Measurements from ENCODE around the gene SLIT3.

The SLIT3 gene

DNA sequence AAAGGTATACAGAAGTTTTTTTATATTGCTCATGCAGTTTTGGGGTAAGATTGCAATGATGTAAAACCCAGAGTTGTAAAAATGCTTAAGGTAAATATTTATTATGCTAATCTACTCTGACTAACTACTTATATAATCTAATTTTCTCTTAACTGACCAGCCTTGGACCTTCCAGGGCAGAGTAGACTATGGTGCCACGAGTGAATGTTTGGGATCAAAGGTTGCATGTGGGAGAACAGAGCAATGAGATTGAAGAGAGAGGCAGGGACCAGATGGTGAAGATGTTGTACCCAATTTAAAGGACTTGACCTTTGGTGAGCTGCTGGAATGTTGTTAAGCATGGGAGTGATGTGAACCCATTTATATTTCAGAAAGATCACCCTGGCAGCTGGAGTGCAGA, 686.9 kb downstream of the SLIT3 start (continued):
- TF ChIP-seq ZBTB20 (tag by site-specific recombination; IDR thresholded peaks at IDR 0.05) (no peak), ZNF169 (tag by site-specific recombination; IDR thresholded peaks at IDR 0.05) (no peak), ZNF548 (tag by site-specific recombination; IDR thresholded peaks at IDR 0.05) (no peak), ZNF391 (tag by site-specific recombination; IDR thresholded peaks at IDR 0.05; ENCODE audit: borderline replicate concordance, low read depth) (no peak)

DNA sequence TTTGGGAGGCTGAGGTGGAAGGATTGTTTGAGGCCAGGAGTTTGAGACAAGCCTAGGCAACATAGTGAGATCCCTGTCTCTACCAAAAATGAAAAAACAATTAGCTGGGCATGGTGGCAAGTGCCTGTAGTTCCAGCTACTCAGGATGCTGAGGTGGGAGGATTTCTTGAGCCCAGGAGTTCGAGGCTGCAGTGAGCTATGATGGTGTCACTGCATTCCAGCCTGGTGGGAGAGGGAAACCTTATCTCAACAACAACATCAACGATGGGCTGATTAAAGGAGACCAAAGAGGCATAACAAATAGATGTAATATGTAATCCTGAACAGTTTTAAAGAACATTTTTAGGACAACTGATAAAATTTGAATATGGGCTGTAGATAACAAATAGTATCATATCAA, 687.5 kb downstream of the SLIT3 start:
- POLR2A ChIA-PET = no interaction called here
- CTCF ChIA-PET = no interaction called here
- Histone ChIP-seq H3K4me3 (ENCODE audit: low read depth, low read length) (no peak overlapping the region), H3K9me3 (ENCODE audit: control insufficient read depth, insufficient read depth, low read depth, low read length) (no peaks in the 10 kb centered on the region), H3K4me1 (ENCODE audit: control insufficient read depth, insufficient read depth, low read length) (no peaks in the 10 kb centered on the region), H3K36me3 (ENCODE audit: control insufficient read depth in 2 of 2, insufficient read depth in 1 of 2, low read length in 2 of 2) (no peaks in the 10 kb centered on the region), H3K27ac (ENCODE audit: extremely low read depth, low read depth, low read length) (no peak overlapping the region)
- TF ChIP-seq HOXA7 (CRISPR knock-in tag; IDR thresholded peaks at IDR 0.05; ENCODE audit: borderline replicate concordance) (no peak), GLIS1 (tag by site-specific recombination; IDR thresholded peaks at IDR 0.05) (peak; percentile 83)

- POLR2A ChIA-PET = no interaction called here
- no peak overlapping the region for H3K4me3 ChIP-seq (ENCODE audit: low read depth, low read length)
- no peak overlapping the region for H3K27ac ChIP-seq (ENCODE audit: extremely low read depth, low read depth, low read length)
- CTCF ChIA-PET = no interaction called here
- no peaks in the 10 kb centered on the region for H3K36me3 ChIP-seq (ENCODE audit: control insufficient read depth in 2 of 2, insufficient read depth in 1 of 2, low read length in 2 of 2)
- TF ChIP-seq, protein P1, sequence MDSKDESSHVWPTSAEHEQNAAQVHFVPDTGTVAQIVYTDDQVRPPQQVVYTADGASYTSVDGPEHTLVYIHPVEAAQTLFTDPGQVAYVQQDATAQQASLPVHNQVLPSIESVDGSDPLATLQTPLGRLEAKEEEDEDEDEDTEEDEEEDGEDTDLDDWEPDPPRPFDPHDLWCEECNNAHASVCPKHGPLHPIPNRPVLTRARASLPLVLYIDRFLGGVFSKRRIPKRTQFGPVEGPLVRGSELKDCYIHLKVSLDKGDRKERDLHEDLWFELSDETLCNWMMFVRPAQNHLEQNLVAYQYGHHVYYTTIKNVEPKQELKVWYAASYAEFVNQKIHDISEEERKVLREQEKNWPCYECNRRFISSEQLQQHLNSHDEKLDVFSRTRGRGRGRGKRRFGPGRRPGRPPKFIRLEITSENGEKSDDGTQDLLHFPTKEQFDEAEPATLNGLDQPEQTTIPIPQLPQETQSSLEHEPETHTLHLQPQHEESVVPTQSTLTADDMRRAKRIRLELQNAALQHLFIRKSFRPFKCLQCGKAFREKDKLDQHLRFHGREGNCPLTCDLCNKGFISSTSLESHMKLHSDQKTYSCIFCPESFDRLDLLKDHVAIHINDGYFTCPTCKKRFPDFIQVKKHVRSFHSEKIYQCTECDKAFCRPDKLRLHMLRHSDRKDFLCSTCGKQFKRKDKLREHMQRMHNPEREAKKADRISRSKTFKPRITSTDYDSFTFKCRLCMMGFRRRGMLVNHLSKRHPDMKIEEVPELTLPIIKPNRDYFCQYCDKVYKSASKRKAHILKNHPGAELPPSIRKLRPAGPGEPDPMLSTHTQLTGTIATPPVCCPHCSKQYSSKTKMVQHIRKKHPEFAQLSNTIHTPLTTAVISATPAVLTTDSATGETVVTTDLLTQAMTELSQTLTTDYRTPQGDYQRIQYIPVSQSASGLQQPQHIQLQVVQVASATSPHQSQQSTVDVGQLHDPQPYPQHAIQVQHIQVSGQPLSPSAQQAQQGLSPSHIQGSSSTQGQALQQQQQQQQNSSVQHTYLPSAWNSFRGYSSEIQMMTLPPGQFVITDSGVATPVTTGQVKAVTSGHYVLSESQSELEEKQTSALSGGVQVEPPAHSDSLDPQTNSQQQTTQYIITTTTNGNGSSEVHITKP (tag by site-specific recombination; IDR thresholded peaks at IDR 0.05) = peak; percentile 14; the same call in 1 of the 2 replicates
- TF ChIP-seq ZBTB1 (tag by site-specific recombination; IDR thresholded peaks at IDR 0.05) = no peak
- H3K9me3 ChIP-seq (ENCODE audit: control insufficient read depth, insufficient read depth, low read depth, low read length) = no peaks in the 10 kb centered on the region
- no peaks in the 10 kb centered on the region for H3K4me1 ChIP-seq (ENCODE audit: control insufficient read depth, insufficient read depth, low read length)
Measured at GRCh38 chr5:168612996-168613395, 687.9 kb downstream of the SLIT3 start.

GRCh38 chr5:168612123-168612522, 688.8 kb downstream of the SLIT3 start:
- ChIA-PET POLR2A (no interaction called here), CTCF (no interaction called here)

More at GRCh38 chr5:168612123-168612522, 688.8 kb downstream of the SLIT3 start:
- Histone ChIP-seq H3K4me3 (ENCODE audit: low read depth, low read length) (no peak overlapping the region), H3K9me3 (ENCODE audit: control insufficient read depth, insufficient read depth, low read depth, low read length) (no peaks in the 10 kb centered on the region), H3K4me1 (ENCODE audit: control insufficient read depth, insufficient read depth, low read length) (no peaks in the 10 kb centered on the region), H3K36me3 (ENCODE audit: control insufficient read depth in 2 of 2, insufficient read depth in 1 of 2, low read length in 2 of 2) (no peaks in the 10 kb centered on the region), H3K27ac (ENCODE audit: extremely low read depth, low read depth, low read length) (no peak overlapping the region)
- TF ChIP-seq ZNF768 (tag by site-specific recombination; IDR thresholded peaks at IDR 0.05) (no peak), TSHZ1 (tag by site-specific recombination; IDR thresholded peaks at IDR 0.05; ENCODE audit: borderline replicate concordance) (no peak), ZNF596 (tag by site-specific recombination; IDR thresholded peaks at IDR 0.05) (no peak), GLI2 (tag by site-specific recombination; IDR thresholded peaks at IDR 0.05; ENCODE audit: borderline replicate concordance, low read depth) (no peak), ZNF658 (tag by site-specific recombination; IDR thresholded peaks at IDR 0.05) (no peak), ZNF571 (tag by site-specific recombination; IDR thresholded peaks at IDR 0.05) (no peak), ZNF837 (tag by site-specific recombination; IDR thresholded peaks at IDR 0.05) (no peak), TCF7L2 (IDR thresholded peaks at IDR 0.05; ENCODE audit: borderline replicate concordance, low read depth, low read length) (no peak)
- TF ChIP-seq, protein P2, sequence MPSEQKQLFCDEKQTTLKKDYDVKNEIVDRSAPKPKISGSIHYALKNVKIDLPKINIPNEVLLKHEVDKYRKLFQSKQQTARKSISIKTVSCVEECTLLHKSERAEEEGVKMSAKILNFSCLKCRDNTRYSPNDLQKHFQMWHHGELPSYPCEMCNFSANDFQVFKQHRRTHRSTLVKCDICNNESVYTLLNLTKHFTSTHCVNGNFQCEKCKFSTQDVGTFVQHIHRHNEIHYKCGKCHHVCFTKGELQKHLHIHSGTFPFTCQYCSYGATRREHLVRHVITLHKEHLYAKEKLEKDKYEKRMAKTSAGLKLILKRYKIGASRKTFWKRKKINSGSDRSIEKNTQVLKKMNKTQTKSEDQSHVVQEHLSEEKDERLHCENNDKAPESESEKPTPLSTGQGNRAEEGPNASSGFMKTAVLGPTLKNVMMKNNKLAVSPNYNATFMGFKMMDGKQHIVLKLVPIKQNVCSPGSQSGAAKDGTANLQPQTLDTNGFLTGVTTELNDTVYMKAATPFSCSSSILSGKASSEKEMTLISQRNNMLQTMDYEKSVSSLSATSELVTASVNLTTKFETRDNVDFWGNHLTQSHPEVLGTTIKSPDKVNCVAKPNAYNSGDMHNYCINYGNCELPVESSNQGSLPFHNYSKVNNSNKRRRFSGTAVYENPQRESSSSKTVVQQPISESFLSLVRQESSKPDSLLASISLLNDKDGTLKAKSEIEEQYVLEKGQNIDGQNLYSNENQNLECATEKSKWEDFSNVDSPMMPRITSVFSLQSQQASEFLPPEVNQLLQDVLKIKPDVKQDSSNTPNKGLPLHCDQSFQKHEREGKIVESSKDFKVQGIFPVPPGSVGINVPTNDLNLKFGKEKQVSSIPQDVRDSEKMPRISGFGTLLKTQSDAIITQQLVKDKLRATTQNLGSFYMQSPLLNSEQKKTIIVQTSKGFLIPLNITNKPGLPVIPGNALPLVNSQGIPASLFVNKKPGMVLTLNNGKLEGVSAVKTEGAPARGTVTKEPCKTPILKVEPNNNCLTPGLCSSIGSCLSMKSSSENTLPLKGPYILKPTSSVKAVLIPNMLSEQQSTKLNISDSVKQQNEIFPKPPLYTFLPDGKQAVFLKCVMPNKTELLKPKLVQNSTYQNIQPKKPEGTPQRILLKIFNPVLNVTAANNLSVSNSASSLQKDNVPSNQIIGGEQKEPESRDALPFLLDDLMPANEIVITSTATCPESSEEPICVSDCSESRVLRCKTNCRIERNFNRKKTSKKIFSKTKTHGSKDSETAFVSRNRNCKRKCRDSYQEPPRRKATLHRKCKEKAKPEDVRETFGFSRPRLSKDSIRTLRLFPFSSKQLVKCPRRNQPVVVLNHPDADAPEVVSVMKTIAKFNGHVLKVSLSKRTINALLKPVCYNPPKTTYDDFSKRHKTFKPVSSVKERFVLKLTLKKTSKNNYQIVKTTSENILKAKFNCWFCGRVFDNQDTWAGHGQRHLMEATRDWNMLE (tag by site-specific recombination; conservative IDR thresholded peaks at IDR 0.05; ENCODE audit: low read depth) = no peak
